ENCODE results near the gene ZEB2. TPM values are rescaled to one million over a fixed set of nuclear protein-coding genes. Genes with fewer than 3 reads are reported as not detected.

Gene ZEB2
- total RNA-seq, 1 donor from 2014 or later, result 121 TPM

GRCh38 chr2:144448389-144449027 lies 71.4 kb downstream of the ZEB2 start:
- peaks cover 3% of the 10 kb centered on the region for H3K27me3 Mint-ChIP-seq (ENCODE audit: unreplicated experiment)
- H3K27ac Mint-ChIP-seq (ENCODE audit: unreplicated experiment), result no peak overlapping the region
- peaks cover 1% of the 10 kb centered on the region for H3K9me3 Mint-ChIP-seq (ENCODE audit: unreplicated experiment)

GRCh38 chr2:144447535-144447934 lies 72.4 kb downstream of the ZEB2 start:
- Mint-ChIP-seq H3K36me3 (ENCODE audit: unreplicated experiment) (no peaks in the 10 kb centered on the region), H3K4me1 (ENCODE audit: low read depth, unreplicated experiment) (peaks cover 44% of the 10 kb centered on the region), H3K4me3 (ENCODE audit: unreplicated experiment) (no peak overlapping the region), H3K27ac (ENCODE audit: unreplicated experiment) (no peak overlapping the region), H3K27me3 (ENCODE audit: unreplicated experiment) (peaks cover 3% of the 10 kb centered on the region), H3K9me3 (ENCODE audit: unreplicated experiment) (peaks cover 1% of the 10 kb centered on the region)
- DNase-seq, result no peak
- no peak for TF ChIP-seq CTCF (IDR thresholded peaks at IDR 0.05; ENCODE audit: partially characterized antibody, unreplicated experiment)

More at GRCh38 chr2:144448389-144449027, 71.4 kb downstream of the ZEB2 start:
- Mint-ChIP-seq H3K36me3 (ENCODE audit: unreplicated experiment) (no peaks in the 10 kb centered on the region), H3K4me1 (ENCODE audit: low read depth, unreplicated experiment) (peaks cover 46% of the 10 kb centered on the region), H3K4me3 (ENCODE audit: unreplicated experiment) (no peak overlapping the region)
- no peak for DNase-seq
- no peak for TF ChIP-seq CTCF (IDR thresholded peaks at IDR 0.05; ENCODE audit: partially characterized antibody, unreplicated experiment)

GRCh38 chr2:144446136-144446535 lies 73.8 kb downstream of the ZEB2 start:
- no peak overlapping the region for H3K4me3 Mint-ChIP-seq (ENCODE audit: unreplicated experiment)
- no peak for DNase-seq
- peaks cover 5% of the 10 kb centered on the region for H3K27me3 Mint-ChIP-seq (ENCODE audit: unreplicated experiment)
- peaks cover 2% of the 10 kb centered on the region for H3K9me3 Mint-ChIP-seq (ENCODE audit: unreplicated experiment)
- peak overlapping the region; percentile 39 for H3K27ac Mint-ChIP-seq (ENCODE audit: unreplicated experiment)
- H3K36me3 Mint-ChIP-seq (ENCODE audit: unreplicated experiment), result no peaks in the 10 kb centered on the region
- peaks cover 43% of the 10 kb centered on the region for H3K4me1 Mint-ChIP-seq (ENCODE audit: low read depth, unreplicated experiment)
- no peak for TF ChIP-seq CTCF (IDR thresholded peaks at IDR 0.05; ENCODE audit: partially characterized antibody, unreplicated experiment)

GRCh38 chr2:144445196-144445595 lies 74.7 kb downstream of the ZEB2 start:
- peaks cover 6% of the 10 kb centered on the region for H3K27me3 Mint-ChIP-seq (ENCODE audit: unreplicated experiment)
- DNase-seq, result no peak
- no peak for TF ChIP-seq CTCF (IDR thresholded peaks at IDR 0.05; ENCODE audit: partially characterized antibody, unreplicated experiment)
- no peak overlapping the region for H3K4me3 Mint-ChIP-seq (ENCODE audit: unreplicated experiment)
- no peaks in the 10 kb centered on the region for H3K36me3 Mint-ChIP-seq (ENCODE audit: unreplicated experiment)
- H3K27ac Mint-ChIP-seq (ENCODE audit: unreplicated experiment), result peak overlapping the region; percentile 30
- H3K4me1 Mint-ChIP-seq (ENCODE audit: low read depth, unreplicated experiment), result peaks cover 47% of the 10 kb centered on the region
- peaks cover 6% of the 10 kb centered on the region for H3K9me3 Mint-ChIP-seq (ENCODE audit: unreplicated experiment)
